ENCODE results near the gene TNFRSF6B.
"Not testable (repeated sequence)": the region's sequence is repeated elsewhere in the genome, so short reads cannot be mapped to it uniquely, and the experiment has no call there.

TNFRSF6B gene

DNA sequence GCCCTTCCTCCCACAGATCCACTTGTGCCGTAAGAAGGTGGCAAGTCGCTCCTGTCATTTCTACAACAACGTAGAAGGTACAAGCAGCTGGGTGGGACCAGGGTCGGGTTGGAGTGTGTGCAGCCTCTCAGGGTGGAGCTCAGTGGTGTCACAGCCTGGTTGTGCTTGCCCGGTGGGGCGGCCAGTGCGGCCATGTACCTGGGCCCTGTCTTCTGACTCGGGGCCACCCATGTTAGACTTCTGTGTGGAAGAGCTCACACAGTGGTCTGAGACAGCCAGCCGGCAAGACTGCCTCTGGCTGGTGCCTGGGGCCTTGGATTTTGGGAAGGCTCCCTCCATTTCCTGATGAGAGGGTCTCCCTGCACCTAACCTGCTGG lies 33.7 kb upstream of the TNFRSF6B start:
- H3K4me1 ChIP-seq (ENCODE audit: control insufficient read depth, insufficient read depth, low read length, poor library complexity, severe bottlenecking) = peaks cover 10% of the 10 kb centered on the region
- H3K36me3 ChIP-seq (ENCODE audit: control insufficient read depth, insufficient read depth, low read length) = peaks cover 37% of the 10 kb centered on the region
- no peaks in the 10 kb centered on the region for H3K27me3 ChIP-seq (replicated peaks; ENCODE audit: control insufficient read depth, insufficient read depth, low read length, poor library complexity, severe bottlenecking)
- H3K9me3 ChIP-seq (ENCODE audit: control insufficient read depth, low read length) = no peaks in the 10 kb centered on the region
- DNase-seq = no peak
- H3K27ac ChIP-seq (ENCODE audit: insufficient read depth, low read length, poor library complexity, severe bottlenecking) = no peak overlapping the region
- H3K4me3 ChIP-seq (ENCODE audit: insufficient read depth, low read depth, low read length, poor library complexity, severe bottlenecking) = no peak overlapping the region

DNA sequence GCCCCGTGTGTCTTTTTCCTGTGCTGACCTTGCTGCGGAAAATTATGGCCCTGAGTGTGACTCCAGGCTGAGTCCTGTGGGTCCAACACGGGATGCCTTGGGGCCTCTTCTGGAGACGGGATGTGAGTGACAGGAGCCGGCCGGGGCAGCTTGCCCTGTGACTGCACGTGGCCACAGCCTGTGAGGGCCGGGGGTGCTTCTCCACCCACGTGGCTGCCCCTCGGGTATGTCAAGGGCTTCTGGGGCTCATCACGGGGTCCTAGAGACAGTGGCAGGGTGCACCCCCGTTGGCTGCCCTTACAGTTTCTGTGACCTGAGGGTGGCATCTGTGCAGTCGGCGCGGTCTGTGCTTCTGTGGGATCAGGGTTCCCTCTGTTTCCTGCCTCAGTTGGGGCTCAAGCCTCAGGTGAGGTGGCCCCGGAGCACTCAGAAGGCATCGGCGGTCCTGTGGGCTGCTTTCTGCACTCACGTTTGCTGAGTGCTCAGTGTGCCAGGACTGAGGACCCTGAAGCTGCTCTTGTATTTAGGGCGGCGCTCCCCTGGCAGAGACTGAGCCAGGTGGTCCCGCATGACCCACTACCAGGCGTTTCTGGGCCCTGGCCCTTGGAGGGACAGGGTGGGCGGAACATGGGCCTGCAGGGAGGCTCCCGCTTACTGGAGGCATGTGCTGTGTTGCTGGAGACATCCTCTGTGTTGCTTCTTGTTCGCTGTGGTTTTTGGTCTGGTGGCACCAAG lies 33.0 kb upstream of the TNFRSF6B start:
- no peaks in the 10 kb centered on the region for H3K27me3 ChIP-seq (replicated peaks; ENCODE audit: control insufficient read depth, insufficient read depth, low read length, poor library complexity, severe bottlenecking)
- no peak overlapping the region for H3K4me3 ChIP-seq (ENCODE audit: insufficient read depth, low read depth, low read length, poor library complexity, severe bottlenecking)
- no peak overlapping the region for H3K27ac ChIP-seq (ENCODE audit: insufficient read depth, low read length, poor library complexity, severe bottlenecking)
- DNase-seq = no peak
- no peaks in the 10 kb centered on the region for H3K9me3 ChIP-seq (ENCODE audit: control insufficient read depth, low read length)
- H3K4me1 ChIP-seq (ENCODE audit: control insufficient read depth, insufficient read depth, low read length, poor library complexity, severe bottlenecking) = peaks cover 7% of the 10 kb centered on the region
- peaks cover 44% of the 10 kb centered on the region for H3K36me3 ChIP-seq (ENCODE audit: control insufficient read depth, insufficient read depth, low read length)

DNA sequence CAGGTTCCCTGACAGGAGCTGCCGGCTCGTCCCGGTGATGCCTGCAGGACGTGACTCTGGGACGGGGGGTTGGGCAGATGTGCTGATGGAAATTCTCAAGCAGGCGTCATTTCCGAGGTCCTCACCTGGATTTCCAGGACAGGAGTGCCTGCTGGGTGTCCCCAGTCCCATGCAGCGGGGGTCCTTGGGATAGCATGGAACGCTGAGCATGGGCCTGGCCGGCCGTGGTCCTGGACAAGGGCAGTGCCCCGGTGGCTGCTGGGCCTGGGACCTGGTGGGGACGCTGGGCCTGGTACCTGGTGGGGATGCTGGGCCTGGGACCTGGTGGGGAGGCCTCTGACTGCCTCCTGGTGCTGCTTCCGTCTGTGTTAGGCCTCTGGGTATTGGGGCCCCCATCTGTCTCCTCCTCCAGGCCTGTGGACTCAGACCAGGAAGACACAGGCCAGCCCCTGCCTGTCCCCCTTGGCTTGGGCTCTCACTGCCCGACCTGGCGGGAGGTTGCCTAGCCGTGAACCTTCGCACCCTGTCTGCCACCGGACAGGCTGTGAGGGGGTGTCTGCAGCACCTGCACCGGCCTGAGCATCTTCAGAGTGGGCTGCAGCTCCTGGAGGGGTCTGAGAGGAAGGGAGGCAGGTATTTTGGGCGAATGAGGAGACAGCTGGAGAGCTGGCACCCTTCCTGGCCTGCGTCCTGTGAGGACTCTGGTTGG lies 32.2 kb upstream of the TNFRSF6B start:
- Histone ChIP-seq H3K36me3 (ENCODE audit: control insufficient read depth, insufficient read depth, low read length) (peaks cover 46% of the 10 kb centered on the region), H3K4me1 (ENCODE audit: control insufficient read depth, insufficient read depth, low read length, poor library complexity, severe bottlenecking) (peaks cover under 1% of the 10 kb centered on the region), H3K9me3 (ENCODE audit: control insufficient read depth, low read length) (no peaks in the 10 kb centered on the region), H3K27ac (ENCODE audit: insufficient read depth, low read length, poor library complexity, severe bottlenecking) (no peak overlapping the region), H3K27me3 (replicated peaks; ENCODE audit: control insufficient read depth, insufficient read depth, low read length, poor library complexity, severe bottlenecking) (no peaks in the 10 kb centered on the region), H3K4me3 (ENCODE audit: insufficient read depth, low read depth, low read length, poor library complexity, severe bottlenecking) (no peak overlapping the region)
- DNase-seq = no peak

DNA sequence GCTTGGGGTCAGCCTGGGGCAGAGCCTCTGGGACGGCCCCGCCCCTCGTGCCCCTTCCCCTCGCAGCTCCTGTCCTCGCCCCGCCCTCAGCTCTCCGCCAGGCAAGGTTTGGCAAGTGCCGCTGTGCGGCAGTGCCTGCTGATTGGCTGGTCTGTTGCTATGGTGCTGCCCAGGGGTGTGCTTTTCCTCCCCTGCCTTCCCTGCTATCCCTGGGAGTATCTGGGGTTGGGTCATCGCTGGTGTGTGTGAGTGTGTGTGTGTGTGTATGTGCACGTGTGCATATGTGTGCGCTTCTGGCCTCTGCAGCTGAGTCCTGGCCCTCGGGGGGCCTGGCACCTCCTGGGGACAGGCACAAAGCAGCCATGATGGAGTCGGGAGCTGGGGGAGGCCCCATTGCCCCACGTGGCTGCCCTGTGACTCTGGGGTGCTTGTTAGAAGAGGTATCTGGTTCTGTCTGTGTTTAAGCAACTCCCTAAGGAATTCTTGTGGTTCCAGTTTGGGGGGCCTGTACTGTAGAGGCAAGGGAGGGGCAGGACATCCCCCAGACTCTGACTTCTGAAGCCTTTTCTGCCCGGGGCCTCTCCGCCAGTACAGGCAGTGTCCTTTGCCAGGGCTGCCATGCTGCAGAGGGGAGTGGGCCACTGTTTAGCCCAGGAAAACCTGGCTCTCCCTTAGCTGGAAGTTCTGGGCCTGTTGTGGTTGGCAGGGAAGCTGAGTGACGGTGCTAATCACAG lies 31.4 kb upstream of the TNFRSF6B start:
- H3K4me3 ChIP-seq (ENCODE audit: insufficient read depth, low read depth, low read length, poor library complexity, severe bottlenecking) = no peak overlapping the region
- DNase-seq = no peak
- H3K36me3 ChIP-seq (ENCODE audit: control insufficient read depth, insufficient read depth, low read length) = peaks cover 46% of the 10 kb centered on the region
- no peaks in the 10 kb centered on the region for H3K9me3 ChIP-seq (ENCODE audit: control insufficient read depth, low read length)
- H3K4me1 ChIP-seq (ENCODE audit: control insufficient read depth, insufficient read depth, low read length, poor library complexity, severe bottlenecking) = no peaks in the 10 kb centered on the region
- no peaks in the 10 kb centered on the region for H3K27me3 ChIP-seq (replicated peaks; ENCODE audit: control insufficient read depth, insufficient read depth, low read length, poor library complexity, severe bottlenecking)
- H3K27ac ChIP-seq (ENCODE audit: insufficient read depth, low read length, poor library complexity, severe bottlenecking) = no peak overlapping the region

DNA sequence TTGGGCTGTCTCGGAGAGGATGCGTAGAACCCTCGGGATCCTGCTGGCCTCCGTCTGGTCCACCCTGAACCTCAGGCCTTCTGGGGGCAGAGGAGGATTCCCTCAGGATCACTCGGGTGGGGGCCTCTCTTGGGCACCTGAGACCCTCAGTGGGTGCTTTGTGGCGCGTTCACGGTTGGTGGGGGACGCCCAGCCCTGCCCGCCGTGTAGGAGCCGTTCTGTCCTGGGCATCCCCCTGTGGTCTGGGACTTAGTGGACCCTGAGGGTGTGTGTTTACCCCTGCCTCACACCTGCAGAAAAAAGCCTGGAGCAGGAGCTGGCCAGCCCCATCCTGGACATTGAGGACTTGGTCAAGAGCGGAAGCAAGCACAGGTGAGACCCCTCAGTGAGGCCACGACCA lies 30.7 kb upstream of the TNFRSF6B start:
- no peak overlapping the region for H3K4me3 ChIP-seq (ENCODE audit: insufficient read depth, low read depth, low read length, poor library complexity, severe bottlenecking)
- DNase-seq = no peak
- H3K36me3 ChIP-seq (ENCODE audit: control insufficient read depth, insufficient read depth, low read length) = peaks cover 46% of the 10 kb centered on the region
- no peaks in the 10 kb centered on the region for H3K4me1 ChIP-seq (ENCODE audit: control insufficient read depth, insufficient read depth, low read length, poor library complexity, severe bottlenecking)
- H3K27ac ChIP-seq (ENCODE audit: insufficient read depth, low read length, poor library complexity, severe bottlenecking) = no peak overlapping the region
- H3K27me3 ChIP-seq (replicated peaks; ENCODE audit: control insufficient read depth, insufficient read depth, low read length, poor library complexity, severe bottlenecking) = no peaks in the 10 kb centered on the region
- H3K9me3 ChIP-seq (ENCODE audit: control insufficient read depth, low read length) = no peaks in the 10 kb centered on the region

DNA sequence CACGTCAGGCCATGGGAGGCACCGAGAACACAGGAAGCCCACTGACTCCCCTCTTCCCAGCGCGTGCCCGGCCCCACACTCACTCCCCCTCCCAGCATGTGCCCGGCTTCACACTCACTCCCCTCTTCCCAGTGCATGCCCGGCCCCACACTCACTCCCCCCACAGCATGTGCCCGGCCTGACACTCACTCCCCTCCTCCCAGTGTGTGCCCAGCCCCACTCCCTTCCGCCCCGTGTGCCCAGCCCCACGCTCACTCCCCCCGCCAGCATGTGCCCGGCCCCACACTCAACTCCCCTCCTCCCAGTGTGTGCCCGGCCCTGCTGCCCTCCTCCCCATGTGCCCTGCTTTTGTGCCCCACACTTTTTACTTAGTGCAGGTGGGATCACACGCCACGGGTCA lies 28.6 kb upstream of the TNFRSF6B start:
- DNase-seq = no peak
- Histone ChIP-seq H3K27me3 (replicated peaks; ENCODE audit: control insufficient read depth, insufficient read depth, low read length, poor library complexity, severe bottlenecking) (no peaks in the 10 kb centered on the region), H3K4me1 (ENCODE audit: control insufficient read depth, insufficient read depth, low read length, poor library complexity, severe bottlenecking) (no peaks in the 10 kb centered on the region), H3K9me3 (ENCODE audit: control insufficient read depth, low read length) (no peaks in the 10 kb centered on the region), H3K4me3 (ENCODE audit: insufficient read depth, low read depth, low read length, poor library complexity, severe bottlenecking) (no peak overlapping the region), H3K27ac (ENCODE audit: insufficient read depth, low read length, poor library complexity, severe bottlenecking) (no peak overlapping the region), H3K36me3 (ENCODE audit: control insufficient read depth, insufficient read depth, low read length) (peaks cover 32% of the 10 kb centered on the region)

DNA sequence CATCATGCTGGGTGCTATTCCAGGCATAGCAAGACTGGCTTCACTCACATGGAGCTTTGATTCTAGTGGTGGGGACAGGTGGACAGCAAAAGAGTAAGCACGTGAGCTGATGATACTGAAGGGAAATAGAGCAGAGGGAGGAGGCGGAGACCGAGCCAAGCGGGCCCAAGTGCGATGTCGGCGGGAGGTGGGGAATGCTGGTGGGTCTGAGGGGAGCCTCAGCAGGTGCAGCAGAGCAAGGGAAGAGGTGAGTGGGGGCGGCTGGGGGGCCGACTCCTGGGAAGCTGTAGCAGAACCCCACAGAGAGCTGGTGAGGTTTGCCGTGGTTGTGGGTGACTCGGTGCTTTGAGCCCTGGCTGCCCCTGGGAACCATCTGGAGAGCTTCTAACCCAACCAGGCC lies 28.1 kb upstream of the TNFRSF6B start:
- H3K4me3 ChIP-seq (ENCODE audit: insufficient read depth, low read depth, low read length, poor library complexity, severe bottlenecking) = no peak overlapping the region
- DNase-seq = no peak
- no peak overlapping the region for H3K27ac ChIP-seq (ENCODE audit: insufficient read depth, low read length, poor library complexity, severe bottlenecking)
- H3K36me3 ChIP-seq (ENCODE audit: control insufficient read depth, insufficient read depth, low read length) = peaks cover 28% of the 10 kb centered on the region
- H3K4me1 ChIP-seq (ENCODE audit: control insufficient read depth, insufficient read depth, low read length, poor library complexity, severe bottlenecking) = no peaks in the 10 kb centered on the region
- H3K9me3 ChIP-seq (ENCODE audit: control insufficient read depth, low read length) = no peaks in the 10 kb centered on the region
- no peaks in the 10 kb centered on the region for H3K27me3 ChIP-seq (replicated peaks; ENCODE audit: control insufficient read depth, insufficient read depth, low read length, poor library complexity, severe bottlenecking)

DNA sequence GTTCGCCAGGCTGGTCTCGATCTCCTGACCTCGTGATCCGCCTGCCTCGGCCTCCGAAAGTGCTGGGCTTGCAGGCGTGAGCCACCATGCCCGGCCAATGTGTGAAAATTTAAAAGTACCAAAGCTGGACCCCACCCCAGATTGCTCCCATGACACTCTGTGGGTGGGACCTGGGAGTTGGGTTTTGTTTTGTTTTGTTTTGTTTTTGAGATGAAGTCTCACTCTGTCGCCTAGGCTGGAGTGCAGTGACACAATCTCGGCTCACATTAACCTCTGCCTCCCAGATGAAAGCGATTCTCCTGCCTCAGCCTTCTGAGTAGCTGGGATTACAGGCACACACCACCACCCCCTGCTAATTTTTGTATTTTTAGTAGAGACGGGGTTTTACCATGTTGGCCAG lies 24.8 kb upstream of the TNFRSF6B start:
- H3K4me1 ChIP-seq (ENCODE audit: control insufficient read depth, insufficient read depth, low read length, poor library complexity, severe bottlenecking); H3K4me3 ChIP-seq (ENCODE audit: insufficient read depth, low read depth, low read length, poor library complexity, severe bottlenecking); DNase-seq; H3K9me3 ChIP-seq (ENCODE audit: control insufficient read depth, low read length); H3K27me3 ChIP-seq (replicated peaks; ENCODE audit: control insufficient read depth, insufficient read depth, low read length, poor library complexity, severe bottlenecking); H3K27ac ChIP-seq (ENCODE audit: insufficient read depth, low read length, poor library complexity, severe bottlenecking): not testable (repeated sequence)
- H3K36me3 ChIP-seq (ENCODE audit: control insufficient read depth, insufficient read depth, low read length) = peaks cover 17% of the 10 kb centered on the region

DNA sequence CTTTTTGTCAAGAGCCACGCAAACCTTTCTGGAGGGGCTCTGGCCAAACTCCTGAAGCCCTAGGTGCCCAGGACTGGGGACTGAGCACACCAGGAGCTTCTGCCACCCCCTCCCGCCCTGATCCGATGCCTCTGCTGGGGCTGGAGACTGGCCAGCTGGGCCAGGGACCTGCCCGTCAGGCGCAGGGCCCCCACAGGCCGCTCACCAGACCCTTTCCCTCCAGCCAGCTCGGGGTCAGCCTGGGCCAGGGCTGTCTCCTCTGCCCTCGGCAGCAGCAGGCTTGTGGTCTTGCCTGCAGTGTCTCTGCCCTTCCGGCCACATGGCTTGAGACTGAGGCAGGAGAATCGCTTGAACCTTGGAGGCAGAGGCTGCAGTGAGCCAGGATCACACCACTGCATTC lies 23.8 kb upstream of the TNFRSF6B start:
- H3K4me1 ChIP-seq (ENCODE audit: control insufficient read depth, insufficient read depth, low read length, poor library complexity, severe bottlenecking) = no peaks in the 10 kb centered on the region
- H3K4me3 ChIP-seq (ENCODE audit: insufficient read depth, low read depth, low read length, poor library complexity, severe bottlenecking) = no peak overlapping the region
- no peak for DNase-seq
- H3K9me3 ChIP-seq (ENCODE audit: control insufficient read depth, low read length) = no peaks in the 10 kb centered on the region
- H3K27me3 ChIP-seq (replicated peaks; ENCODE audit: control insufficient read depth, insufficient read depth, low read length, poor library complexity, severe bottlenecking) = no peaks in the 10 kb centered on the region
- no peak overlapping the region for H3K27ac ChIP-seq (ENCODE audit: insufficient read depth, low read length, poor library complexity, severe bottlenecking)
- peaks cover 10% of the 10 kb centered on the region for H3K36me3 ChIP-seq (ENCODE audit: control insufficient read depth, insufficient read depth, low read length)

DNA sequence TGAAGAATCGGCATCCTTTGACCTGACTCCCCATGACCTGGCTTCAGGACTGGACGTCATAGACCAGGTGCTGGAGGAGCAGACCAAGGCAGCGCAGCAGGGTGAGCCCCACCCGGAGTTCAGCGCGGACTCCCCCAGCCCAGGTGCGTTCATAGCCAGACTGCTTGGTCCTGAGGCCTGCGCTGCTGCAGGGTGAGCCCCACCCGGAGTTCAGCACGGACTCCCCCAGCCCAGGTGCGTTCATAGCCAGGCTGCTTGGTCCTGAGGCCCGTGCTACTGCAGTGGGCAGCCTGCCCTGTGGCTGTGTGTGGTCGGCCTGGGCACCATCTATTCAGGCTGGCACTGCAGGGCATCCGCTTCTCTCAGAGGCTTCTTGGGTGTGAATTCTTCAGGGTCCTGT lies 22.5 kb upstream of the TNFRSF6B start:
- Histone ChIP-seq H3K4me3 (ENCODE audit: insufficient read depth, low read depth, low read length, poor library complexity, severe bottlenecking) (no peak overlapping the region), H3K27ac (ENCODE audit: insufficient read depth, low read length, poor library complexity, severe bottlenecking) (no peak overlapping the region), H3K27me3 (replicated peaks; ENCODE audit: control insufficient read depth, insufficient read depth, low read length, poor library complexity, severe bottlenecking) (no peaks in the 10 kb centered on the region), H3K4me1 (ENCODE audit: control insufficient read depth, insufficient read depth, low read length, poor library complexity, severe bottlenecking) (no peaks in the 10 kb centered on the region), H3K9me3 (ENCODE audit: control insufficient read depth, low read length) (no peaks in the 10 kb centered on the region), H3K36me3 (ENCODE audit: control insufficient read depth, insufficient read depth, low read length) (no peaks in the 10 kb centered on the region)
- no peak for DNase-seq

All from effector memory CD4-positive, alpha-beta T cell (primary cell).